Measurements from ENCODE around the gene LIMA1.

DNA sequence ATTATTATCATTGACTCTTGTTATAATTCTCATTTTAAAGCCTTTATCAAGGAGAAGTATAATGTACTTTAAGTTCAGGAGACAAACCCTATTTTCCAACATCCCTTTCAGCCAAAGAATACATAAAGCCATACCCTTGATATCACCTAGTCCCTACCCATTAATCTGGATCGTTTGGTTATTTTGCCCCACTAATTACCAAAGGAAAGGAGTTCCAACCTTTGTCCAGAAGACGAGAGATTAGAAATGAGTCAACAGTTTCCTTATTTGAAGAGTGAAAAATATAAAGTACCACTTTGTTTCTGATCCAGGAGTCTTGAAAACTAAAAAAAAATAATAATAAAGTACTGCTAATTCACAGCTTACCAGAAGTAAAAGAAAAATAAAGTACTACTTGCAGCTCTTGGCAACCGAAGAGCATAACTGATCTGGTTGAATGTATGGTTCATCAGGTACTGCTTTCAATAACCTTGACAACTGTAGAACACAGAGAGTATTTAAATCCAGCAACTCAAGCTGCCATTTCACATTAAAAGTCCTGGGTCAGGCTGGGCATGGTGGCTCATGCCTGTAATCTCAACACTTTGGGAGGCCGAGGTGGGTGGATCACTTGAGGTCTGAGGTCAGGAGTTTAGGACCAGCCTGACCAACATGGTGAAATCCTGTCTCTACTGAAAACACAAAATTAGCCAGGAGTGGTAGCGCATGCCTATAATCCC lies 33.7 kb downstream of the LIMA1 start:
- TF ChIP-seq CTCF (IDR thresholded peaks at IDR 0.05) (no peak), POLR2A (IDR thresholded peaks at IDR 0.05) (no peak)
